GM12864 (cell line): ENCODE measurements around the gene OR2W3.

Source experiments
- DNase-seq: peaks from one replicate; pipeline ENCODE4 v3.0.0-alpha.2; 2011; ENCODE audit warnings: low read depth
- H3K4me3 ChIP-seq: 2 replicates; pipeline ENCODE4 v1.5.1; 2011; ENCODE audit warnings: mild to moderate bottlenecking, low read depth, low read length, control low read depth
- CTCF ChIP-seq: IDR thresholded peaks from 2 replicates; pipeline ENCODE4 v1.5.1; 2011; ENCODE audit warnings: low read depth, mild to moderate bottlenecking, moderate library complexity, low read length, control low read depth, inconsistent platforms; ENCODE audit errors: missing control alignments

Gene OR2W3

DNA sequence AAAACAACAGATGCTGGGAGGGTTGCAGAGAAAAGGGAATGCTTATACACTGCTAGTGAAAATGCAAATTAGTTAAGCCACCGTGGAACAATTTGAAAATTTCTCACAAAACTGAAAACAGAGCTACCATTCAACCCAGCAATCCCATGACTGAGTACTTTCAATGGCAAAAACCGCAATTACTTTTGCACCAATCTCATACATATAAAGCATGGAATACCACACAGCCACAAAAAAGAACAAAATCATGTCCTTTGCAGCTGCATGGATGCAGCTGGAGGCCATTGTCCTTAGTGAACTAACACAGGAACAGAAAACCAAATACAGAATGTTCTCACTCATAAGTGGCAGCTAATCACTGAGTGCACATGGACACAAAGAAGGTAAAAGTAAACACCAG, 18.4 kb downstream of the OR2W3 start:
- no peak overlapping the region for H3K4me3 ChIP-seq
- no peak for TF ChIP-seq CTCF
- no peak for DNase-seq

DNA sequence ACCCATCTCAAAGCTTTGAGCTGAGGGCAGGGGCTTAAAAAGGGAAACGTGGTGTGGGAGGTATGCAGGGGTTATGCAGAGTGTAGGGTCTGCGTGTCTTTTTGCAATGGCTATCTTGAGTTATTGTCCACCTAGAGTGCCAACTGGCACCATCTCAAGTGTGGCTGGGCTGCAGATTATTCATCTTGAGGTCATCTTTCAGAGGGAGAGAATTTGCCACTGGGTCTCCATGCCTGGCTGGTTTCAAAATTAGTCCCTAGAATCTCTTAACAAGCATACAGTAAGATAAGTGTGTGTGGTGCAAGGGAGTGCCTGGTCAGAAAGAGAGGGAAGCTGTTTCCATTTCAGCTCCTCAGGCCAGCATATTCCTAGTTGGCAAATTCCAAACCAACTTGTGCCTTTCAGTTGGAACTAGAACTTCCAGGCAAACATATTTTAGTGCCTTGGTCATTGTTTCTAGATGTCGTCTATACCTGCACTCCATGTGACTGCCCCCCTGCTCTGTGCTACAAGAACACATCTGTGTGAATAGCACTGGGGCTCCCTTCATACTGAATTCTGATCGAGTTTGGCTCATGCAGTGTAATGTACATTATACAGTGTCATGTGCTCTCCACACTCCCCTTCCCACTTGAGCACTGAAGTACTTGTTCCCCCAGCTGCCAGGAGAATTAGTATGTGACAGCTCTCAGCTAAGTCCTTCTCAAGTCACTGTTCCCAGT, 19.7 kb downstream of the OR2W3 start:
- DNase-seq = no peak
- no peak for TF ChIP-seq CTCF
- H3K4me3 ChIP-seq = no peak overlapping the region

- H3K4me3 ChIP-seq = no peak within 1 kb of the TSS
- no peak for DNase-seq
- no peak for TF ChIP-seq CTCF
Measured at GRCh38 chr1:247919952-247920351, 24.6 kb downstream of the OR2W3 start, which contains the start of gene OR2T8. Gene OR2T8, plus strand, starts transcription at chr1:247920252. Its CDS starts 766 bp downstream, at chr1:247921018.

- no peak for DNase-seq
- TF ChIP-seq CTCF = no peak
- H3K4me3 ChIP-seq = no peak overlapping the region
Measured at GRCh38 chr1:247923941-247924340, 28.6 kb downstream of the OR2W3 start.

DNA sequence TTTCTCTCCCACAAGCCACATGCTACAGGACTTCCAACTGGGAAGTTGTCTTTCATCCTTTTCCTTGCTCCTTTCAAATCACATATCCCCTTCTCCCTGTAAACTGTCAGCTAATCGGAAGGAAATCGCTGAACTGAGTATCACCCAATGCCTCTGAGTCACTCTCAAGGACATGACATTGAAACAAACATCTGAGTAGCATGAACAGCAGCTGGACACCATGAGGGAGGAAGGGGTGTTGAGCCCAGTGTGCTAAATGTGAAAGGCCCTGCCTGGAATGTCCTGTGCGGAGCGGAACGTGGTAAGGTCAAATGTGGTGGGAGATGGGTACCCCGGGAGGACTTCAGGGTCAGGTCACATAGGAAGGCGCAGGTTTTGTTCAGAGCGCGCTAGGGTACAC, 29.5 kb downstream of the OR2W3 start, which contains the start of gene OR2AJ1:
Gene OR2AJ1, plus strand, starts transcription at position 22 of the 400 bp plus-strand sequence. CDS start 8,880 bp downstream, outside the sequence.
- no peak within 1 kb of the TSS for H3K4me3 ChIP-seq
- no peak for TF ChIP-seq CTCF
- no peak for DNase-seq

DNA sequence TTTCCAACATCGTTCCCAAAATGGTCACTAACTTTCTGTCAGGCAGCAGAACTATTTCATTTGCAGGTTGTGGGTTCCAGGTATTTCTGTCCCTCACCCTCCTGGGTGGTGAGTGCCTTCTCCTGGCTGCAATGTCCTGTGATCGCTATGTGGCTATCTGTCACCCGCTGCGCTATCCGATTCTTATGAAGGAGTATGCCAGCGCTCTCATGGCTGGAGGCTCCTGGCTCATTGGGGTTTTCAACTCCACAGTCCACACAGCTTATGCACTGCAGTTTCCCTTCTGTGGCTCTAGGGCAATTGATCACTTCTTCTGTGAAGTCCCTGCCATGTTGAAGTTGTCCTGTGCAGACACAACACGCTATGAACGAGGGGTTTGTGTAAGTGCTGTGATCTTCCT, 38.6 kb downstream of the OR2W3 start:
- H3K4me3 ChIP-seq = no peak overlapping the region
- no peak for TF ChIP-seq CTCF
- no peak for DNase-seq

DNA sequence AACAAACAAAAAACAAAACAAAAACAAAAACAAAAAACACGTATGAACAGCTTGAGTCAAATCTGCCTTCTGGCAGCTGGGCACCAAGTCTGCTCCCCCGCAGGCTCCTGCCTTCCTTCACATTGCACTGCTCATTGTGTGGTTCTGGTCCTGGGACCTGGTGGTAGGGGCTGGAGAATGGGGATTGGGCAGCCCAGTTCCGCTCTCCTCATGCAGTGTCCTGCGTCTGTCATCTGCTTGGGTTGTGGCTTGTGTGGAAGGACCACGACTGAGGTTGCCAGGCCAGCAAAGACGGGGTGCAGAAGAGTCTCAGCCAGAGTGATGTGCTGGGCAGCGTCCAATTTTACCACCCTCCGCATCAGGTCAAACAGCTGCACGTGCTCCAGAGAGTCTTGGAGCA, 40.4 kb downstream of the OR2W3 start:
- no peak for DNase-seq
- H3K4me3 ChIP-seq = no peak overlapping the region
- no peak for TF ChIP-seq CTCF
